Pons (tissue), 1 donor: Measurements from ENCODE around the gene FGD4.
"Not testable (repeated sequence)": the region's sequence is repeated elsewhere in the genome, so short reads cannot be mapped to it uniquely, and the experiment has no call there.

ENCODE experiments used
- DNase-seq: peaks from one replicate; pipeline ENCODE4 v3.0.0-alpha.2; 2016; ENCODE audit warnings: low spot score

Gene FGD4

GRCh38 chr12:32522331-32523221, 123.2 kb downstream of the FGD4 start:
- DNase-seq: peak; percentile 75

GRCh38 chr12:32525802-32526201, 126.4 kb downstream of the FGD4 start:
- not testable (repeated sequence) for DNase-seq

GRCh38 chr12:32526343-32526742, 127.0 kb downstream of the FGD4 start:
- not testable (repeated sequence) for DNase-seq

GRCh38 chr12:32532422-32532821, 133.1 kb downstream of the FGD4 start:
- DNase-seq: no peak

GRCh38 chr12:32532951-32533350, 133.6 kb downstream of the FGD4 start:
- no peak for DNase-seq

- DNase-seq: not testable (repeated sequence)
Observed at GRCh38 chr12:32533506-32533905, 134.1 kb downstream of the FGD4 start.

GRCh38 chr12:32533971-32534590, 134.7 kb downstream of the FGD4 start:
- peak; percentile 82 for DNase-seq

- peak; percentile 63 for DNase-seq
Observed at GRCh38 chr12:32534698-32535097, 135.3 kb downstream of the FGD4 start.

GRCh38 chr12:32535288-32535999, 136.1 kb downstream of the FGD4 start:
- peak; percentile 95 for DNase-seq

- no peak for DNase-seq
Observed at GRCh38 chr12:32536000-32536345, 136.6 kb downstream of the FGD4 start.

GRCh38 chr12:32541754-32542374, 142.5 kb downstream of the FGD4 start:
- DNase-seq: no peak

GRCh38 chr12:32542428-32543229, 143.3 kb downstream of the FGD4 start:
- no peak for DNase-seq

GRCh38 chr12:32544893-32545292, 145.5 kb downstream of the FGD4 start:
- DNase-seq: no peak

- DNase-seq: peak; percentile 45
Observed at GRCh38 chr12:32545413-32545980, 146.1 kb downstream of the FGD4 start.

- DNase-seq: no peak
Observed at GRCh38 chr12:32546272-32546671, 146.9 kb downstream of the FGD4 start.

GRCh38 chr12:32548691-32549281, 149.4 kb downstream of the FGD4 start:
- no peak for DNase-seq

- peak; percentile 84 for DNase-seq
Observed at GRCh38 chr12:32549675-32550079, 150.3 kb downstream of the FGD4 start.

- no peak for DNase-seq
Observed at GRCh38 chr12:32551058-32551457, 151.7 kb downstream of the FGD4 start.

GRCh38 chr12:32558903-32559302, 159.5 kb downstream of the FGD4 start:
- peak; percentile 21 for DNase-seq

- DNase-seq: no peak
Observed at GRCh38 chr12:32559434-32559833, 160.1 kb downstream of the FGD4 start.

- no peak for DNase-seq
Observed at GRCh38 chr12:32560520-32560919, 161.2 kb downstream of the FGD4 start.
